Activated T-cell treated with anti-CD3 and anti-CD28 coated beads, Interleukin-2, amount 50 U/mL, for 24 hours (primary cell): Measurements from ENCODE around the gene MUC21.
"Not testable (repeated sequence)": the region's sequence is repeated elsewhere in the genome, so short reads cannot be mapped to it uniquely, and the experiment has no call there.

Source experiments
- DNase-seq: peaks from one replicate; pipeline ENCODE4 v3.0.0-alpha.2; 2020
- H3K27ac Mint-ChIP-seq: 2 replicates; pipeline ENCODE4 v1.8.0; 2020; ENCODE audit warnings: mild to moderate bottlenecking, mixed read lengths
- H3K27me3 Mint-ChIP-seq: 2 replicates; pipeline ENCODE4 v1.8.0; 2020; ENCODE audit warnings: mixed read lengths
- H3K36me3 Mint-ChIP-seq: 2 replicates; pipeline ENCODE4 v1.8.0; 2020; ENCODE audit warnings: low read depth, mixed read lengths
- H3K4me1 Mint-ChIP-seq: 2 replicates; pipeline ENCODE4 v1.8.0; 2020; ENCODE audit warnings: low read depth, mixed read lengths
- H3K4me3 Mint-ChIP-seq: 2 replicates; pipeline ENCODE4 v1.8.0; 2020; ENCODE audit warnings: mild to moderate bottlenecking, moderate library complexity, mixed read lengths
- H3K9me3 Mint-ChIP-seq: 2 replicates; pipeline ENCODE4 v1.8.0; 2020; ENCODE audit warnings: mixed read lengths

Gene MUC21

DNA sequence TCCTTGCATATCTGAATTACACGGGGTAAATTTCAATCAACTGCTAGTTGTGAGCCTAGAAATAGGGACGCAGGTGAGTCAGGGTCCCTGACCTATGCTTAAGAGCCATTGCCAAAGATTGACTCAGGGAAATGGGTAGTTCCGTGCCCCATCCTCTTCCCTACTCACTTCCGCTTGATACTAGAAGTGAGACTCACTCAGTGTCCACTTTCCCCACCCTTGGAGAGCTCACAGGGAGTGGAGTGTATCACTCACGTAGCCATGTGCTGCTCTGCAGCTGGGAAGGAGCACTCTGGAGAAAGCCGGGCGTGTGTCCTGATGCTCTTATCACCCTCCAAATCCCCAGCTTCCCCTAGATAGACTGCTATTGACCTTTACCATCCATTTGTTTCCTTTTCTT, 26.2 kb downstream of the MUC21 start:
- Mint-ChIP-seq H3K9me3 (no peaks in the 10 kb centered on the region), H3K27me3 (peaks cover 50% of the 10 kb centered on the region), H3K4me1 (peaks cover 29% of the 10 kb centered on the region), H3K27ac (no peak overlapping the region), H3K4me3 (no peak overlapping the region), H3K36me3 (no peaks in the 10 kb centered on the region)
- DNase-seq: no peak

DNA sequence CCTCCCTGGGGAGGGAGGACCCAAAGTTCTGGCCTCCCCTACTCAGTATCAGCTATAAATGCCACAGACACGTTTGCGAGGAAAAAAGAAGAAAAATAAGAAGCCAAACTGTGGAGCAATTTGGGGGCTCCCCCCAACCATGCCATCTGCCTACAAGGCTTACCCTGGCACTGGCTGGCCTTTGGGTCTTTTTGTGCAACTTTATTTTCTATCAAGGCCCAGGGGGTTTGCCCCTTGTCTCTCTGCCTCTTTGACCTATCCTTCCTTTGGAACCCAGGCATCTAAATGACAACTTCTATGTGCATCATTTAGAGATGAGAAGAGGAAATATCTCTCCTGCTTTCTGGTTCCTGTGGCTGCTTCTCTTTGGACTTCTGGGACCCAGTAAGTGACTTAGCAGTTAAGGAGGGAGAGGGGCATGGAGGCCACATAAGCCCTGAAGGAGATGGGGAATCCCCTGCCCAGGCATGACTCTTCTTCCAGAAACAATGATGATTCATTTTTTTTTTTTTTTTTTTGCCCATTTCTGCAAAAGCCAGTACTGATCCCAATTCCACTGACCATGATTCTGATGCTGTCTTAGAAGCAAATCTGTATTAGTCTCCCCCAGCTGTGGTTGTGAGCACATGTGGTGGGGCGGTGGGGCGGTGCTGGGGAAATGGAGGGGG, 27.0 kb downstream of the MUC21 start, which contains the start of gene MUC22:
Gene MUC22, plus strand, starts transcription at position 82 of the 668 bp plus-strand sequence. Its CDS starts 233 bp downstream, at position 315.
- Mint-ChIP-seq H3K4me1 (peaks cover 22% of the 10 kb centered on the region), H3K27ac (no peak within 1 kb of the TSS), H3K36me3 (no peaks in the 10 kb centered on the region), H3K27me3 (peaks cover 49% of the 10 kb centered on the region), H3K4me3 (no peak within 1 kb of the TSS), H3K9me3 (no peaks in the 10 kb centered on the region)
- no peak for DNase-seq

GRCh38 chr6:31011153-31011552, 27.6 kb downstream of the MUC21 start:
- Mint-ChIP-seq H3K4me3 (no peak overlapping the region), H3K27me3 (peaks cover 45% of the 10 kb centered on the region)

DNA sequence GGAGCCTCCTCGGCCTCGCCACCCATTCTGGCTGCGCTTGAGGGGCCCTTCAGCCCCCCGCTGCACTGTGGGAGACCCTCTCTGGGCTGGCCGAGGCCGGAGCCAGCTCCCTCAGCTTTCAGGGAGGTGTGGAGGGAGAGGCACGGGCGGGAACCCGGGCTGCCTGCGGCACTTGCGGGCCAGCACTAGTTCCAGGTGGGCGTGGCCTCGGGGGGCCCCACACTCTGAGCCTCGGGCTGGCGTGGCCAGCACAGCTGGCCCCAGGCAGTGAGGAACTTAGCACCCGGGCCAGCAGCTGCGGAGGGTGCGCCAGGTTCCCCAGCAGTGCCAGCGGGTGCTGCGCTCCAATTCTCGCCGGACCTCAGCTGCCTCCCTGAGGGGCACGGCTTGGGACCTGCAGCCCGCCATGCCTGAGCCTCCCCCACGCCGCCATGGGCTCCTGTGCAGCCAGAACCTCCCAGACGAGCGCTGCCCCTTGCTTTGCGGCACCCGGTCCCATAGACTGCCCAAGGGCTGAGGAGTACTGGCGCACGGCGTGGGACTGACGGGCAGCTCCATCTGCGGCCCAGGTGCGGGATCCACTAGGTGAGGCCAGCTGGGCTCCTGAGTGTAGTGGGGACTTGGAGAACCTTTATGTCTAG, 33.3 kb downstream of the MUC21 start:
- H3K4me3 Mint-ChIP-seq: no peak overlapping the region
- no peaks in the 10 kb centered on the region for H3K4me1 Mint-ChIP-seq
- H3K27me3 Mint-ChIP-seq: peaks cover 24% of the 10 kb centered on the region
- H3K27ac Mint-ChIP-seq: no peak overlapping the region
- H3K9me3 Mint-ChIP-seq: no peaks in the 10 kb centered on the region
- no peak for DNase-seq
- H3K36me3 Mint-ChIP-seq: no peaks in the 10 kb centered on the region

More at GRCh38 chr6:31011153-31011552, 27.6 kb downstream of the MUC21 start:
- peaks cover 21% of the 10 kb centered on the region for H3K4me1 Mint-ChIP-seq
- no peak overlapping the region for H3K27ac Mint-ChIP-seq
- H3K36me3 Mint-ChIP-seq: no peaks in the 10 kb centered on the region
- no peak for DNase-seq
- H3K9me3 Mint-ChIP-seq: no peaks in the 10 kb centered on the region

DNA sequence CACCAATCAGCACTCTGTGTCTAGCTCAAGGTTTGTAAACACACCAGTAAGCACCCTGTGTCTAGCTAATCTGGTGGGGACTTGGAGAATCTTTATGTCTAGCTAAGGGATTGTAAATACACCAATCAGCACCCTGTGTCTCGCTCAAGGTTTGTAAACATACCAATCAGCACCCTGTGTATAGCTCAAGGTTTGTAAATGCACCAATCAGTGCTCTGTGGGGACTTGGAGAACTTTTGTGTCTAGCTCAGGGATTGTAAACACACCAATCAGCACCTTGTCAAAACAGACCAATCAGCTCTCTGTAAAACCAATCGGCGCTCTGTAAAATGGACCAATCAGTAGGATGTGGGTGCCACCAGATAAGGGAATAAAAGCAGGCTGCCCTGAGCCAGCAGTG, 33.9 kb downstream of the MUC21 start:
- H3K9me3 Mint-ChIP-seq, H3K36me3 Mint-ChIP-seq, H3K4me1 Mint-ChIP-seq: not testable (repeated sequence)

GRCh38 chr6:31020057-31020456, 36.5 kb downstream of the MUC21 start:
- Mint-ChIP-seq H3K9me3 (no peaks in the 10 kb centered on the region), H3K36me3 (no peaks in the 10 kb centered on the region), H3K27me3 (peaks cover 8% of the 10 kb centered on the region), H3K4me1 (no peaks in the 10 kb centered on the region), H3K27ac (no peak overlapping the region), H3K4me3 (no peak overlapping the region)
- no peak for DNase-seq

More for the DNA sequence above, 33.9 kb downstream of the MUC21 start:
- not testable (repeated sequence) for DNase-seq, H3K27ac Mint-ChIP-seq, H3K4me3 Mint-ChIP-seq
- H3K27me3 Mint-ChIP-seq: peaks cover 24% of the 10 kb centered on the region

GRCh38 chr6:31020631-31021255, 37.2 kb downstream of the MUC21 start:
- DNase-seq, H3K4me3 Mint-ChIP-seq, H3K9me3 Mint-ChIP-seq, H3K27me3 Mint-ChIP-seq, H3K36me3 Mint-ChIP-seq, H3K27ac Mint-ChIP-seq, H3K4me1 Mint-ChIP-seq: not testable (repeated sequence)

DNA sequence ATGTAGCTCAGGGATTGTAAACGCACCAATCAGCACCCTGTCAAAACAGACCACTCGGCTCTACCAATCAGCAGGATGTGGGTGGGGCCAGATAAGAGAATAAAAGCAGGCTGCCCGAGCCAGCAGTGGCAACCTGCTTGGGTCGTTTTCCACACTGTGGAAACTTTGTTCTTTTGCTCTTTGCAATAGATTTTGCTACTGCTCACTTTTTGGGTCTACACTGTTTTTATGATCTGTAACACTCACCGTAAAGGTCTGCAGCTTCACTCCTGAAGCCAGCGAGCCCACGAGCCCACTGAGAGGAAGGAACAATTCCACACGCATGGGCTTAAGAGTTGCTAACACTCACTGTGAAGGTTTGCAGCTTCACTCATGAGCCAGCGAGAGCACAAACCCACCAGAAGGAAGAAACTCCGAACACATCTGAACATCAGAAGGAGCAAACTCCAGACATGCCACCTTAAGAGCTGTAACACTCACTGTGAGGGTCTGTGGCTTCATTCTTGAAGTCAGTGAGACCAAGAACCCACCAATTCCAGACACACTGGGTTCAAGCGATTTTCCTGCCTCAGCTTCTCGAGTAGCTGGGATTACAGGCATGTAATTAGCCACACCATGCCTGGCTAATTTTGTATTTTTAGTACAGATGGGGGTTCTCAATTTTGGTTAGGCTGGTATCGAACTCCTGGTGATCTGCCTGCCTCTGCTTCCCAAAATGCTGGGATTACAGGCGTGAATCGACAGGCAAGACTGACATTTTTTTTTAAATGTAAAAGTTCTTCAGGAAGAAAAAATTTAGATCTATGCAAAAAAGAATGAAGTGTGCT, 38.4 kb downstream of the MUC21 start:
- H3K27ac Mint-ChIP-seq, DNase-seq, H3K9me3 Mint-ChIP-seq, H3K36me3 Mint-ChIP-seq, H3K4me3 Mint-ChIP-seq, H3K4me1 Mint-ChIP-seq: not testable (repeated sequence)
- peaks cover 20% of the 10 kb centered on the region for H3K27me3 Mint-ChIP-seq

DNA sequence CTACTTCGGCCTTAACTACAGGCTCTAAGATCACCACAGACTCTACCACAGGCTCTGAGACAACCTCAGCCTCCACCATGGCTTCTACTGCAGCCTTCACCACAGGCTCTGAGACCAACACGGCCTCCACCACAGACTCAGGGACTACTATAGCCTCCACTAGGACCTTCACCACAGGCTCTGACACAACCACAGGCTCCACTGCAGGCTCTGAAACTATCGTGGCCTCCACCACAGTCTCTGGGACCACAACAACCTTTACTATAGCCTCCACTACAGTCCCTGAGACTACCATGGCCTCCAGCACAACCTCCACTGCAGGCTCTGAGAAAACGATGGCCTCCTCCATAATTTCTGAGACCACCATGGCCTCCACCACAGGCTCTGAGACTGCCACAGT, 42.1 kb downstream of the MUC21 start:
- no peaks in the 10 kb centered on the region for H3K4me1 Mint-ChIP-seq
- no peak overlapping the region for H3K4me3 Mint-ChIP-seq
- H3K36me3 Mint-ChIP-seq: no peaks in the 10 kb centered on the region
- H3K27ac Mint-ChIP-seq: no peak overlapping the region
- peaks cover 29% of the 10 kb centered on the region for H3K27me3 Mint-ChIP-seq
- DNase-seq: no peak
- H3K9me3 Mint-ChIP-seq: no peaks in the 10 kb centered on the region

DNA sequence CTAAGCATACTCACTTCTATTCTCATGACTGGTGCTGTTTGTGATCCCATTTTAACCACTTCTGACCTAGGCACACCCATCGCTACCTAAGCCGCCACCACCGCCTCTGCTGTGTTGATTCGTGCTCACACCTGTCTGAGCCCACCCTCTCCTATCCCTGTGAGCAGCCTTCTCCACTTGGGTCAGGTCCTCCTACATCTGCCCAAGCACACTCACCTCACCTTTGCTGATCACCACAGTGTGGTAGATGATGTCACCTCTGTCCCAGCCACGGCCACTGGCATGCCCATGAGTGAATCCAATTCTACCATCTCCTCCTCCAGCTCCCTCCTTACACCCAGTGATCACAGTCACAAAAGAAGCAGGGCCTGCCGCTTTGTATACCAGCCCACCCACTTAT, 47.6 kb downstream of the MUC21 start:
- Mint-ChIP-seq H3K27me3 (peaks cover 27% of the 10 kb centered on the region), H3K4me1 (no peaks in the 10 kb centered on the region), H3K36me3 (no peaks in the 10 kb centered on the region), H3K27ac (no peak overlapping the region), H3K4me3 (no peak overlapping the region), H3K9me3 (no peaks in the 10 kb centered on the region)
- no peak for DNase-seq

- no peak for DNase-seq
- H3K36me3 Mint-ChIP-seq: no peaks in the 10 kb centered on the region
- no peak overlapping the region for H3K4me3 Mint-ChIP-seq
- H3K27ac Mint-ChIP-seq: no peak overlapping the region
- H3K9me3 Mint-ChIP-seq: no peaks in the 10 kb centered on the region
- peaks cover 16% of the 10 kb centered on the region for H3K27me3 Mint-ChIP-seq
- no peaks in the 10 kb centered on the region for H3K4me1 Mint-ChIP-seq
Measured at GRCh38 chr6:31033075-31033474, 49.6 kb downstream of the MUC21 start.

DNA sequence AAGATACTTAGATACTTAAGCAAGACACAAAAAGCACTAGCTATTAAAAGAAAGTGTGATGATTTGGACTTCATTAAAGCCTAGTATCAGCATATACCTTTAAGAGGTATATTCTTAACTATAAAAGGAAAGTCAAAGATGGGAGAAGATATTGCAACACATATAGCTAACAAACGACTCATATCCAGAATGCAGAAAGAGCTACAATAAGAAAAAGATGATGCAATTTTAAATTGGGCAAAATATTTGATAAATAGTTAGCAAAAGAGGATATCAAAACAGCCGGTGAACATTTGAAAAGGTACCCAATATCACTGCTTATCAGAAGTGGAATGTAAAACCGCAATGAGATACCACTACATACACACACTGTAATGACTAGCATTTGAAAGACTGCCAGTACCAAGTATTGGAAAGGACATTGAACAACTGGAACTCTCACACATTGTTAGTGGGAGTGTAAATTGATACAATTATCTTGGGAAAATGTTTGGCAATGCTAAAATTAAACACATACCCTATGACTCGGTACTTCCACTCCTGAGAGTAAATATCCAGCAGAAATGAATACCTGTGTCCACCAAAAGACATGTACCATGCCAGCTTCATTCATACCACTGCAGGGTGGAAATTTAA, 52.5 kb downstream of the MUC21 start:
- Mint-ChIP-seq H3K36me3 (no peaks in the 10 kb centered on the region), H3K4me3 (no peak overlapping the region), H3K27me3 (peaks cover 9% of the 10 kb centered on the region), H3K27ac (no peak overlapping the region), H3K9me3 (no peaks in the 10 kb centered on the region), H3K4me1 (no peaks in the 10 kb centered on the region)
- DNase-seq: no peak

DNA sequence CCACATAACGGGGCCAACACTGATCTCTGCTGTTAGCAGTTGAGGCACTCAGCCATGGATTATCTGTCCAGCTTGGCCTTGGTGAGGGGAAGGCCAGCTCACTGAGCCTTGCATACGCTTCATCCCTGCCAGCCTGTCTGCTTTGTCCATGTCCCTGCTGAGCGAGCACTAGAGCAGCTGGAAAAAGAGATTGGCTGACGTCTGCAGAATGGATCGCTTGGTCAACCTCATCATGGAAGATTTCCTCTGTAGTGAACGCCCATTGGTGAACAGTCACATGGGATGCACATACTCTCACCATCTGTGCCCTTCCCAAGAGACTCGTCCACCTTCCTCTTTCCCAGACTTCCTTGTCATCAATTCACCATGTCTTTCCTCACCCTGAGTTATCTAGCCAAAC, 53.7 kb downstream of the MUC21 start:
- DNase-seq: no peak
- Mint-ChIP-seq H3K9me3 (no peaks in the 10 kb centered on the region), H3K4me1 (no peaks in the 10 kb centered on the region), H3K27ac (no peak overlapping the region), H3K4me3 (no peak overlapping the region), H3K36me3 (no peaks in the 10 kb centered on the region), H3K27me3 (peaks cover 7% of the 10 kb centered on the region)

DNA sequence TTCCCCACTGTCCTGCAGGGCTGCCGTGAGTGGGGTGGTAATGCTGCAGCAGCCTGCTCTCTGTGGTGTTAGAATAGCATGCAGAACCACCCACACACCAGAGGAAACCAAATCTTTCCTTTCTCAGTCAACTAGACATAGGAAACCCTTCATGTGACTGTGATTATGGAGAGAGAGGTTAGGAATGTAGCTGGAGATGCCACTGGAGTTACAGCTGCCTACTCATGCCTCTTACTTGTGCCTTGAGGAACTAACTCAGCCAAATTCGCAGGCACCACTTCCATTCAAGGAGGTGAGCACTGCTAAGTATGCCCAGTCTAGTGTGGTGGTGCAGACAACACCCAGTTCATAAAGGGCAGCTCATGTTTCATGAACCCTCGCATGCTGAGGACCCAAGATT, 54.2 kb downstream of the MUC21 start:
- H3K4me3 Mint-ChIP-seq: no peak overlapping the region
- no peaks in the 10 kb centered on the region for H3K4me1 Mint-ChIP-seq
- H3K9me3 Mint-ChIP-seq: no peaks in the 10 kb centered on the region
- no peaks in the 10 kb centered on the region for H3K36me3 Mint-ChIP-seq
- H3K27me3 Mint-ChIP-seq: peaks cover 7% of the 10 kb centered on the region
- no peak overlapping the region for H3K27ac Mint-ChIP-seq
- DNase-seq: no peak
